HUES64 (cell line): ENCODE data around the gene CLIP1. TPM values are rescaled to one million over a fixed set of nuclear protein-coding genes. Genes with fewer than 3 reads are reported as not detected.
A peak's percentile ranks its signal among the peaks of the same experiment; 100 is the strongest.
"Not testable (repeated sequence)": the region's sequence is repeated elsewhere in the genome, so short reads cannot be mapped to it uniquely, and the experiment has no call there.

Experiments
- H3K27ac ChIP-seq: 2 replicates; pipeline ENCODE4 v1.7.0; 2013; ENCODE audit warnings: low read depth, low read length, inconsistent platforms
- H3K27me3 ChIP-seq: 2 replicates; pipeline ENCODE4 v1.6.1; 2013; ENCODE audit warnings: mild to moderate bottlenecking, low read length; ENCODE audit not compliant: insufficient read depth
- H3K36me3 ChIP-seq: 2 replicates; pipeline ENCODE4 v1.6.1; 2013; ENCODE audit warnings: mild to moderate bottlenecking, low read length; ENCODE audit not compliant: insufficient read depth
- H3K4me1 ChIP-seq: 2 replicates; pipeline ENCODE4 v1.6.1; 2013; ENCODE audit warnings: mild to moderate bottlenecking, low read length, moderate library complexity; ENCODE audit not compliant: insufficient read depth
- H3K4me3 ChIP-seq: 2 replicates; pipeline ENCODE4 v1.5.1; 2013; ENCODE audit warnings: mild to moderate bottlenecking, low read length, moderate library complexity
- H3K9ac ChIP-seq: 2 replicates; pipeline ENCODE4 v1.6.1; 2013; ENCODE audit warnings: mild to moderate bottlenecking, low read depth, low read length
- H3K9me3 ChIP-seq: 2 replicates; pipeline ENCODE4 v1.6.1; 2013; ENCODE audit warnings: low read depth, low read length; ENCODE audit not compliant: insufficient read depth
- WGBS: fragments of 150-250, 120-280 bp; methylation state at CpG from one replicate; pipeline ENCODE4 v1.1.7; 2013; ENCODE audit warnings: missing lambda C conversion rate; 5-methylcytosine and 5-hydroxymethylcytosine counted together
- polyA plus RNA-seq, 2 experiments: library from polyadenylated mRNA; stranded (reverse); fragments of 50-300 nt; gene quantifications; one replicate each; pipeline ENCODE4 v1.2.3, GENCODE V29; 2013

The CLIP1 gene
- polyA plus RNA-seq (2013, experiment 1 of 2) = 19.3 TPM
- 19.6 TPM for polyA plus RNA-seq (2013, experiment 2 of 2)

- Histone ChIP-seq H3K4me3 (peak within 1 kb of the TSS; percentile 84), H3K9me3 (no peaks in the 10 kb centered on the region), H3K36me3 (no peaks in the 10 kb centered on the region), H3K27ac (peak within 1 kb of the TSS; percentile 88), H3K27me3 (no peaks in the 10 kb centered on the region), H3K4me1 (peaks cover 4% of the 10 kb centered on the region; the same call in 1 of the 2 replicates), H3K9ac (peak within 1 kb of the TSS; percentile 87)
- WGBS = under 1% methylated on average over 118 of the region's 118 CpGs
Observed at GRCh38 chr12:122421821-122422729, at the start of gene CLIP1. Gene CLIP1, minus strand, starts transcription at chr12:122422669. Its CDS starts 42,217 bp downstream, at chr12:122380452.

- Histone ChIP-seq H3K4me1 (no peaks in the 10 kb centered on the region), H3K36me3 (peaks cover 48% of the 10 kb centered on the region), H3K27ac (no peak overlapping the region), H3K27me3 (no peaks in the 10 kb centered on the region), H3K9ac (no peak overlapping the region), H3K4me3 (no peak overlapping the region), H3K9me3 (no peaks in the 10 kb centered on the region)
- WGBS = 100% methylated on average over 2 of the region's 3 CpGs
Observed at GRCh38 chr12:122471324-122472226, 49.1 kb upstream of the CLIP1 start.

GRCh38 chr12:122470576-122470975 lies 48.1 kb upstream of the CLIP1 start:
- 96% methylated on average over 7 of the region's 7 CpGs for WGBS
- not testable (repeated sequence) for H3K4me3 ChIP-seq, H3K9me3 ChIP-seq, H3K9ac ChIP-seq, H3K27ac ChIP-seq, H3K27me3 ChIP-seq, H3K4me1 ChIP-seq
- peaks cover 38% of the 10 kb centered on the region for H3K36me3 ChIP-seq

GRCh38 chr12:122469856-122470255 lies 47.4 kb upstream of the CLIP1 start:
- 88% methylated on average over 6 of the region's 6 CpGs for WGBS
- not testable (repeated sequence) for H3K27ac ChIP-seq, H3K4me3 ChIP-seq, H3K9ac ChIP-seq, H3K9me3 ChIP-seq, H3K27me3 ChIP-seq, H3K4me1 ChIP-seq
- H3K36me3 ChIP-seq = peaks cover 31% of the 10 kb centered on the region

GRCh38 chr12:122467983-122468382 lies 45.5 kb upstream of the CLIP1 start:
- H3K9ac ChIP-seq = no peak overlapping the region
- H3K36me3 ChIP-seq = peaks cover 13% of the 10 kb centered on the region
- WGBS = 89% methylated on average over 4 of the region's 4 CpGs
- H3K27me3 ChIP-seq = no peaks in the 10 kb centered on the region
- no peak overlapping the region for H3K27ac ChIP-seq
- no peaks in the 10 kb centered on the region for H3K4me1 ChIP-seq
- no peak overlapping the region for H3K4me3 ChIP-seq
- no peaks in the 10 kb centered on the region for H3K9me3 ChIP-seq

- H3K4me3 ChIP-seq, H3K36me3 ChIP-seq, H3K27ac ChIP-seq, H3K9ac ChIP-seq, H3K4me1 ChIP-seq, H3K9me3 ChIP-seq, H3K27me3 ChIP-seq: not testable (repeated sequence)
- 92% methylated on average over 15 of the region's 17 CpGs for WGBS
Observed at GRCh38 chr12:122464317-122465042, 42.0 kb upstream of the CLIP1 start.

- no peaks in the 10 kb centered on the region for H3K4me1 ChIP-seq
- H3K27me3 ChIP-seq = no peaks in the 10 kb centered on the region
- H3K27ac ChIP-seq = no peak overlapping the region
- WGBS = 88% methylated on average over 2 of the region's 2 CpGs
- H3K4me3 ChIP-seq = no peak overlapping the region
- H3K9ac ChIP-seq = no peak overlapping the region
- no peaks in the 10 kb centered on the region for H3K9me3 ChIP-seq
- no peaks in the 10 kb centered on the region for H3K36me3 ChIP-seq
Observed at GRCh38 chr12:122460641-122461040, 38.2 kb upstream of the CLIP1 start.

- Histone ChIP-seq H3K9ac (no peak overlapping the region), H3K4me3 (no peak overlapping the region), H3K36me3 (no peaks in the 10 kb centered on the region), H3K27ac (no peak overlapping the region), H3K4me1 (no peaks in the 10 kb centered on the region), H3K27me3 (no peaks in the 10 kb centered on the region), H3K9me3 (no peaks in the 10 kb centered on the region)
- 90% methylated on average over 7 of the region's 7 CpGs for WGBS
Observed at GRCh38 chr12:122460061-122460460, 37.6 kb upstream of the CLIP1 start.

GRCh38 chr12:122459211-122459610 lies 36.7 kb upstream of the CLIP1 start:
- H3K9me3 ChIP-seq = no peaks in the 10 kb centered on the region
- H3K27ac ChIP-seq = no peak overlapping the region
- no peaks in the 10 kb centered on the region for H3K4me1 ChIP-seq
- H3K27me3 ChIP-seq = no peaks in the 10 kb centered on the region
- no peaks in the 10 kb centered on the region for H3K36me3 ChIP-seq
- H3K4me3 ChIP-seq = no peak overlapping the region
- 100% methylated on average over 2 of the region's 2 CpGs for WGBS
- H3K9ac ChIP-seq = no peak overlapping the region

- 94% methylated on average over 17 of the region's 17 CpGs for WGBS
- H3K36me3 ChIP-seq = no peaks in the 10 kb centered on the region
- no peaks in the 10 kb centered on the region for H3K4me1 ChIP-seq
- no peak overlapping the region for H3K27ac ChIP-seq
- H3K9me3 ChIP-seq = no peaks in the 10 kb centered on the region
- no peak overlapping the region for H3K4me3 ChIP-seq
- no peak overlapping the region for H3K9ac ChIP-seq
- H3K27me3 ChIP-seq = no peaks in the 10 kb centered on the region
Observed at GRCh38 chr12:122458105-122459035, 35.9 kb upstream of the CLIP1 start.
